Nucleus accumbens (tissue), 56 donors: ENCODE data around the gene SYT1.
A peak's percentile ranks its signal among the peaks of the same experiment; 100 is the strongest.
"Not testable (repeated sequence)": the region's sequence is repeated elsewhere in the genome, so short reads cannot be mapped to it uniquely, and the experiment has no call there.

Experiments used
- DNase-seq, 56 donors: peaks; one replicate each; lab custom pipeline; 2025; lab: John Stamatoyannopoulos, UW

Gene SYT1

DNA sequence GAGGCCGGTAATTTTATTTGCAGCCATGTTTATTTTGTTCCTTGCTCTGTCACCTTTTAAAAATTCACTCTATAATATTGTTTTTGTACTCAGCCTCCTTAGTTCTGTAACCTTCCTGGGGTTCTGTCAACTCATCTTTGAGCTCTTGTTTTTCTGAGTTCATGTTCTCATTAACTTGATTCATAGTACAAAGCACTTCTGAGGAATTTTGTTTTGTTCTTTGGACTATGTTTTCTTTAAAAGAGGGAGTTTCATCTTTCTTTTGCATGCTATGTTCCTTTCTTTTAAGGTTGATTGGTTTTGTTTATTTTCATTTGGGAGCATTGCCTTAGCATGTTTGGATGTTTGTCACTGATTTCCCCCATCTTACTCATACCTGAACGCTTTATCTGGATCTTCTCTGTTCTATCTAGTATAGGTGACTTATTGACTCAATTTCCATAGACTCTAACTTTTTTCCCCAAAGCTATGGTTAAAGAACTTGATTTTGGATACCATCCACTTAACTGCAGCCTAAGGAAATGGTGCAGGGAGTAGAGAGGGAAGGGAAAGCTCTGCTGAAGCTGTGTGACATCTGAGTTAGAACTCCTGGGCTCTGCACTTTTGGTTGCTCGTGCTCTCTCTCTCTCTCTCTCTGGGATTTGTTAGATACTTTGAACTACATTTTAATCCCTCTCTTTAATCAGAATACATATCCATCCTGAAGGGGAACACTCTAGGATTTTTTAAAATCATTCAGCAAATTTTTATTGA is 557.7 kb downstream of the SYT1 start:
- no peak for DNase-seq

DNA sequence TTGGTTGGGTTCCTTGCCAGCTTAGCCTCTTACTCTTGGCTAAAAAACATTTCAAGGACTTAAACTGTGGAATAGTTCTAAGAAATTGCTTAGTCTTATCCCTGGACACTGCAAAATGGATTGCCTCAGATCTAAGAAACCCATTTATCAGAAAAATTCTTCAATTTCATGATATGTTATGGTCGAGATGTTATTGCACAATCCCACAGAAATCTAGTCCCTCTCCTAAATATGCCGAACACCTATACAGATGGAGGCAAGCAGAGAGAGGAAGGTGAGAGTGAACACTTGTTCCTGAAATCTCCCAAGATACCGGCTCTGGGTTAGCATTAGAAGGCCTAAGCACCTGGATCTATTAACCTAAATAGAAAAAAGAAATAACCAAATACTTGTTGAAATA is 559.0 kb downstream of the SYT1 start:
- no peak for DNase-seq

DNA sequence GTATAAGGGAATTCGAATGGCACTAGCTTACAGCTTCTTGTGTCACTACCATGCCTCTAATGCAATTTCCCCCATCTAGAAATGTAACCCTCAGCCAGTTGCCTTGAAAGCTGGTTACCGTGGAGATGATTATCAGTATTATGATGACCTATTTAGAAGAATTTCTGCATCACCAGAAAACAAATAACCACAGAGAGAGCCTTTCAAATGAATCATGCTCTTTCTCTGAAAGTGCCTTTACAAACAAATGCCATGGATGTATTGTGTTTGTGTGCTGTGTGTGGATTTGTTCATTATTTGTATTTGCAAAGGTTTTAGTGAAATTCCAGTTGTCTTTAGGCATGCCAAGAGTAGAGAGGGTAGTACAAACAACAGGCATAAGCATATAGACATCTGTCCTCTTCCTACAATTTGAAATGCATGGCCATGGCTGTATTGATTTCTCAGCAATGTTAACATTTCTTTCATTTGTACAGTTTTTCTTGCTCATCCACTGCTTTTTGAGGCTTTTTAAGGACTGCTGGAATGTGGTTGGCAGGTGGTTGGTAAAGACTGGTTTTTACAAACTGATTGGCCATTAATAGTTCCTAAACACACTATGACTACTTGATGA is 559.6 kb downstream of the SYT1 start:
- DNase-seq: no peak

GRCh38 chr12:79426121-79426520 is 561.5 kb downstream of the SYT1 start:
- DNase-seq: no peak

GRCh38 chr12:79426744-79427143 is 562.2 kb downstream of the SYT1 start:
- DNase-seq: not testable (repeated sequence)

DNA sequence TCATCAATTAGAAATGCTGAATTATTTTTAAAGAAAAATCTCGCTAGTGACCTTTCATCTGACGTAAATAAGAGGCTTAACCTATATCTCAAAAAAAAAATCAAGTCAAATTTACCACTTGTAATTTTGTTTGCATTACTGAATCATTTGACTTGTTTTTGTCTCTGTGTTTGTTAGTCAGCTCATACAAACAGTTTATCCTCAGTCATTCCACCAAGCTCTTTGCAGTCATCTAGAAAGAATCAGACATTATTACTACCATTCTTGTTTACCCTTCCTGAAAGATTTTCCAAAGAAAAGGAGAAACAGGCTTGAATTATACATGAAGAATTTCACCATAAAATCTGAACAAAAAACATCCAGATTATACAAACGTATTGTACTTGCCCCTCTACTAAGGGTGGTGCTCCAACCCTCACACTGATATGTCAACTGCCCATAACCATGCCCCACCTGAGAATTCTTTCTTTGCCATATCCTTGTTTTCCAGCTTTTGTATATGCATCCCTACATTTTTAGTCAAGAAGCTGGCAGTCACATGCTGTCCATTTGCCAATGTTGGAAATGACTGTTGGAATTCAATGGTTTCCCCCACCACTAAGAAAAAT is 569.0 kb downstream of the SYT1 start:
- no peak for DNase-seq

DNA sequence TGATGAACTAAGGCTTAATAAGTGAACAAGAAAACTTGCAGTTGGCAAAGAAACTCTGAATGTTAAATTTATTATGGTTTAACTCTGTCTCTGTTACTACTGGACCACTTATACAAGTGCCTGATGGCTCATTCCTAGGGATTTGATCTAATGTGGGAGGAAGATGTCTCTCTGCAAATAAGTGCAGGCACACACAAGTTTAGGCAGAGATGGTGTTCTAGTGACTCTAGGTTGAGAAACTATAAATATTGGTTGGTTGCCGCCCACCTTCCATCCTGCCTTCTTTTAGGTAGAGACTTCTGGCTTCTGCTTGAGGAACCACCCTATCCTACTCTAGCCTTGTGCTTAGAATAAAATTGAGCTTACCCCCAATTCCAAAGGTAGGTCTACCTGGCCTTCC is 570.0 kb downstream of the SYT1 start:
- no peak for DNase-seq

GRCh38 chr12:79435742-79436141 is 571.2 kb downstream of the SYT1 start:
- DNase-seq: no peak

- DNase-seq: no peak
Measured at GRCh38 chr12:79438480-79439174, 574.1 kb downstream of the SYT1 start.

GRCh38 chr12:79439175-79439825 is 574.7 kb downstream of the SYT1 start:
- DNase-seq: no peak

- DNase-seq: no peak
Measured at GRCh38 chr12:79441534-79441933, 577.0 kb downstream of the SYT1 start.

DNA sequence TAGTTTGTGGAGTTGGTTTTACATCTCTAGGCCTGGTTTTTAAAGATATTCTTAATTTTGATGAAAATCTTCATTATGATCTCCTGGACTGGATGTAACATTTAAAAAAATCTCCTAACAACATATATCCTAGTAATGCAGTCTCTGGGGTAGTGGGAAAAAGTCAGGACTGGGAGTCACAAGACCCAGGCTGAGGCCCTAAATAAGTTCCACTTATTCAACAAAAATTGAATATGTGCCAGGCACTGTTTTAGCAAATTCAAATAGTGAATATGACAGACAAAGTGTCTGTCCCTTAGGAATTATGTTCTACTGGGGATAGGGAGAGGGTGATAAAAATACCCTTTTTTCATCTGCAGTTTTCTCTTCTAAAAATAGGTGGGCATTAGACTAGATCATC is 577.8 kb downstream of the SYT1 start:
- DNase-seq: no peak

DNA sequence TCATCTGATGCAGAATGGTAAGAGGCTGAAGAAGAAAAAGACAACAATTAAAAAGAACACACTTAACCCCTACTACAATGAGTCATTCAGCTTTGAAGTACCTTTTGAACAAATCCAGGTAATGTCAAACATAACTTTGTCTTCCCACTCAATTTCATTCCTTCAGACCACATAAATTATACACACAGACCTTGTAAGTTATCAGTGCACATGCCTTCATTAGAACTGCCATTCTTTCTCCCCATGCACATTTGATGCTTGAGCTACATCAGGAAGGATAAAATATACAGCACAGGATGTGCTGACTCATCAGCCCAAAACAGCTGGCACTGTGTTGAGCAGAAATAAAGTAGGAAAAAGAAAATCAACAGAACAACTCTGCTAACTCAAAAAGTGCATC is 579.5 kb downstream of the SYT1 start:
- DNase-seq: peak in 3 of 56 donors; percentile 0 to 21 (median 12)

- no peak for DNase-seq
Measured at GRCh38 chr12:79448816-79449215, 584.2 kb downstream of the SYT1 start.

DNA sequence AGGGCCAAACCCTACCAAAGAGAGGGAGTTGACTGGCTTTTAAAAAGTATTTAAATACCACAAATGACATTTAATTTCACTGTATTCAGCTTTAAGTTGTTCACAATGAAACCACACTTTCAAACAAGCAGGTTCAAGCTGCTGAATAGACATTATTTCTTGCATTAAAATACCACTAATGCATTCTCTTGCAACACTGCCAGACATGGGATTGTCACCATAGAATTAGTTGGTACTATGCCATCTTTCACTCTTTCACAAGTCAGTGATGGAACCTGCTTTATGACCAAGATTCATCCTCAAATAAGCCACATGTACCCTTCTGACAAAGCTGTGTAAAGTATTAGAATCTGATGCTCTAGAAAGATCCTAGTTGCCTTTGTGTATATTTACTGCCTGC is 586.8 kb downstream of the SYT1 start:
- no peak for DNase-seq

- peak in 4 of 56 donors; percentile 1 to 44 (median 6) for DNase-seq
Measured at GRCh38 chr12:79451978-79452377, 587.4 kb downstream of the SYT1 start.

DNA sequence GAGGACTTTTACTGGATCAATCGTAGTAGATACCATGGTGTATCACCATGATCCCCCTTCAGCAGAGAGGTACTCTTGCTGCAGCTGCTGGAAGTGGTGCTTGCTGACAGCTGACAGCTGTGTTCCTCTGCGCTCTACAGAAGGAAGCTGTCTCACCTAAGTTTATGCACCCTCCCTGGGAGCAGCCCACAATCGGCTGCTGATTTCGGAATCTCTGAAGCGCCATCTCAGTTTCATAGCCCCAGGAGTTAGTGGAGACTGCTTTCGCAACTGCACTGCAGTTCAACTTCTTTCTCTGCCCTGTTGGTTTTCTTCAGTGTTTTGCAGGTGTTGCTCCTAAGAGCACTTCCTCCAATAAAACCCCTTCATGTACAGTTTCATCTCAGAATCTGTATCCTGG is 588.3 kb downstream of the SYT1 start:
- DNase-seq: no peak

DNA sequence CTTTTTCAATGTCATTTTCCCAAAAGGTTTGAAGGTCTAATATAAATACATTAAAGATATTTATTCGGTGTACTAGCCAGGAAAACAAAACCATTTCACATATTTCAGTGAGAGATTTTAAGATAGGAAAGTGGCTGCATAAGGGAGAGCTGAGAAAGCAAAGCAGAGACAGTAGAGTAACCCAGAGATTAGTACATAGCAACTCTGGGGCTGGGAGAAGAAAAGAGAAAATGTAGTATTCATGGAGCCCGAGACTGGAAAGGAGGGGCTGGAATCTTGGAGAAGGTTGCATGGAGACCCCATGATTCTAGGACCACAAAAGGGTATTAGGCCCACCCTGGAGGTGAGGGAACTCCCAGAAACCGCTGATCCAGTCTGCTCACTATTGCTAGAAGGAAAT is 589.2 kb downstream of the SYT1 start:
- peak in 1 of 56 donors; percentile 6 for DNase-seq

DNA sequence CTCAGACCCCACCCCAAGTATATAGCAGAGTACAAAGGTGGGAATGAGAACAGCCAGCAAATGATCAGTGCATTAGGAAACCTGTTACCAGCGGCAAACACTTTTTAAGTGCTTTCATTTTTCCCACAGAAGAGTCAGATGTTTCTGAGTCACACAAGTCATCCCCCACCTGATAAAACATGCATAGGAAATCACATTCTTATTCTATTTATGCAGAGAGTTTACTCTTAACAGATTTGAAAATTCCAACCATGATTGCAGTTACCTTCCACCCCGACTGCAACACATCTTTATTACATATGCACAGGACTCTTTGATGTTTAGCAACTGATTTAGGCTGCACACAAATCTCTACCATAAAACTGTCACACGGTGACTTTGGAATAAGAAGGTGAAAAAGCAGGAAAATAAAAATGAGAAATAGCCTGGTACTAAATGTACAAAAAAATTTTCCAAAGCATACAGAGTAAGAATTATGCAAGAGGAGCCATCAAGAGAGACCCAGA is 589.8 kb downstream of the SYT1 start:
- DNase-seq: peak in 3 of 56 donors; percentile 2 to 12 (median 10)

GRCh38 chr12:79455286-79455685 is 590.7 kb downstream of the SYT1 start:
- no peak for DNase-seq

DNA sequence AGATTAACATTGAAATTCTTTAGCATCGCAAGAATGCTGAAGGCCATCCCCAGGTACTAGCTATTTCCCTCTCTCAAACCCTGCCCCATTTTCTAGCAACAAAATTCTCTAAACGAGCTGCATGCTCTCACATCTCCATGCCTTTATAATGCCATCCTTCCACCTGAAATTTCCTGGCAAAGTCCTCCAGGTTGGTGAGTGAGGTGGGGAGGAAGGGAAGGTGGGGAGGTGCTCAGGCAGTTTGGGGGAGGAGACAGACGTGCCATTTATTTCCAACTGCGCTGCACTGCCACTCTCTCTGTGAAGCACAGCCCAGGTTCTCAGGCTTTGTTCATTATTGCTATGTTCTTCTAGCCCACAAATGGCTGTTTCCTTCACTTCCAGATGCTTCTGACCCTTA is 617.7 kb downstream of the SYT1 start:
- DNase-seq: peak in 1 of 56 donors; percentile 0
